ENCODE data around the gene BBS12.

- TF ChIP-seq POLR2AphosphoS5 (IDR thresholded peaks at IDR 0.05; ENCODE audit: low read depth, low read length) (no peak), TAF1 (IDR thresholded peaks at IDR 0.05; ENCODE audit: low read depth, low read length) (no peak), POLR2A (IDR thresholded peaks at IDR 0.05; ENCODE audit: low read depth, low read length) (no peak), PAX5 (IDR thresholded peaks at IDR 0.05; ENCODE audit: insufficient read depth, low read length, severe bottlenecking) (no peak)
Measured at GRCh38 chr4:122776916-122777315, 44.4 kb downstream of the BBS12 start.

All from GM12891 (cell line).